ENCODE results near the gene INO80D.
A peak's percentile ranks its signal among the peaks of the same experiment; 100 is the strongest.

Gene INO80D

DNA sequence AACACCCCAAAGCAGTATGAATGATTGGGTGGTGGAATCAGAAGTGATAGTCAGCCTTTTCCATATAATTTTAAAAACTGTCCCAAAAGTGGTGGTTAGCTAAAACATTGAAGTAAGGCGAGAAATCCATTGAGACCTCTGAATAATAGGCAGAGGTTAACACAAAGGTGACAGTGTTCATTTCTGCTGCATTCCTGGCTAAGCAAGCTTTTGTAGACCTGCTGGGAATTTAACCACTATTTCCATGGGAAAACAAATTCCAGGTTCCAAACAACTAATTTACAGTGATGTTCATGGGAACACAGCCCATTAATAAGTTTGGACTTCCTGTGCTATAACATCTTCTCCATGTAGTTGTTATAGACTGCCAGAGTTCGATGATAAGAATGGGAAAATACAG lies 6.3 kb upstream of the INO80D start:
- TF ChIP-seq, protein P1, sequence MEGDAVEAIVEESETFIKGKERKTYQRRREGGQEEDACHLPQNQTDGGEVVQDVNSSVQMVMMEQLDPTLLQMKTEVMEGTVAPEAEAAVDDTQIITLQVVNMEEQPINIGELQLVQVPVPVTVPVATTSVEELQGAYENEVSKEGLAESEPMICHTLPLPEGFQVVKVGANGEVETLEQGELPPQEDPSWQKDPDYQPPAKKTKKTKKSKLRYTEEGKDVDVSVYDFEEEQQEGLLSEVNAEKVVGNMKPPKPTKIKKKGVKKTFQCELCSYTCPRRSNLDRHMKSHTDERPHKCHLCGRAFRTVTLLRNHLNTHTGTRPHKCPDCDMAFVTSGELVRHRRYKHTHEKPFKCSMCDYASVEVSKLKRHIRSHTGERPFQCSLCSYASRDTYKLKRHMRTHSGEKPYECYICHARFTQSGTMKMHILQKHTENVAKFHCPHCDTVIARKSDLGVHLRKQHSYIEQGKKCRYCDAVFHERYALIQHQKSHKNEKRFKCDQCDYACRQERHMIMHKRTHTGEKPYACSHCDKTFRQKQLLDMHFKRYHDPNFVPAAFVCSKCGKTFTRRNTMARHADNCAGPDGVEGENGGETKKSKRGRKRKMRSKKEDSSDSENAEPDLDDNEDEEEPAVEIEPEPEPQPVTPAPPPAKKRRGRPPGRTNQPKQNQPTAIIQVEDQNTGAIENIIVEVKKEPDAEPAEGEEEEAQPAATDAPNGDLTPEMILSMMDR (IDR thresholded peaks at IDR 0.05; ENCODE audit: low read depth, low read length), result no peak
- DNase-seq (ENCODE audit: extremely low read depth, low read depth), result no peak

GRCh38 chr2:206088248-206088647 lies 2.3 kb upstream of the INO80D start:
- DNase-seq (ENCODE audit: extremely low read depth, low read depth), result no peak
- TF ChIP-seq, protein P1 (IDR thresholded peaks at IDR 0.05; ENCODE audit: low read depth, low read length), result no peak

DNA sequence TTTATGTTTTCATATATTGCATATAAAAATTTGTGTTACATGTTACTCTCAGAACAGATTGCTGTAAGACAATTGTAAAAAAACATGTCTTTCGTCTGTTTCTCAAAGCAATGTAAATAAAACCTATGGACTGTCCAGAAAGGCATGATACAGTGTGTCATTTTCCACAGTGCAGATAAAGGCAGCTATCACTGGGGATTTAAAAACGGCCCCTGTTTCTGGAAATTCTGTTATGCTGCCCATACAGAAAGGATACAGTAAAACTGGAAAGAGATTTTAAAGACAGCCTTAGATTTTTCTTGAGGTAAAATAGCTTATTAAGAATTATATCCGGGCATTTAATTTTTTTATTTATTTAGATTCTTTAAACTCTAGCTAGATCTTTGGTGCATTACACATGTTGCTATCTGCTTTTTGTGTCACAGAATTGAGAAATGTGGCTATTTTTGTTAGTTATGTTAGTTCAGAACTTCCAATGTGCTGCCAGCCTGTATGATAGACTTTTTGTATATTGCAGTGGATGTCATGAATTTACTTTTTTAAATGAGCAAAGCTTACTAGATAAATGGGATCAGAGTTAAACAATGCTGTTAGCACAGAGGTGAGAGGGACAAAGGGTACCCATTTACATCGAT lies 859 bp upstream of the INO80D start:
- no peak for DNase-seq (ENCODE audit: extremely low read depth, low read depth)
- TF ChIP-seq, protein P1 (IDR thresholded peaks at IDR 0.05; ENCODE audit: low read depth, low read length), result no peak

GRCh38 chr2:206084870-206085741 lies 868 bp downstream of the INO80D start:
- TF ChIP-seq, protein P1 (IDR thresholded peaks at IDR 0.05; ENCODE audit: low read depth, low read length), result no peak
- DNase-seq (ENCODE audit: extremely low read depth, low read depth), result no peak

DNA sequence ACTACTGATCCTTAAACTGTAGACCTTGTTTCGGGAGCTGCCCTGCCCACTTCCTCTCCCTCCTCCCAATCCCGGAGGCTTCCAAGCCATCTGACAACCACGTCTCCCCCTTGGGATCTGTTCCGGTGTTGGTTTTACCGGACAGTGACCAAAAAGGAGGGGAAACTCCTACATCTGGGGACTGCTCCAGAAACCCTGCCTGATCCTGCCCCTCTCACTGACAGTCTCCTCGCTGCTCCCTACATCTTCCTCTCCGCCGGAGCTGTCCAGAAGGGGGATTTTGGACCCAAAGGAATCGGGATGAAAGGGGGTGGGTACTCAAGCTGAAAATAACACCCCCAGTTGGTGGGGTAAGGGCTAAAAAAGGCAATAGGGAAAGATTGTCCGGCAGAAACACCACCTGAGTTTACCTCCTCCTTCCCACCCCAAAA lies 1.5 kb downstream of the INO80D start:
- DNase-seq (ENCODE audit: extremely low read depth, low read depth), result peak; percentile 43
- TF ChIP-seq, protein P1 (IDR thresholded peaks at IDR 0.05; ENCODE audit: low read depth, low read length), result no peak; the same call in 1 of the 2 replicates

GRCh38 chr2:206083602-206084438 lies 2.2 kb downstream of the INO80D start:
- no peak for DNase-seq (ENCODE audit: extremely low read depth, low read depth)
- TF ChIP-seq, protein P1 (IDR thresholded peaks at IDR 0.05; ENCODE audit: low read depth, low read length), result no peak

All from AG09319 (cell line).